ENCODE data around the gene PDE10A.

Gene PDE10A

DNA sequence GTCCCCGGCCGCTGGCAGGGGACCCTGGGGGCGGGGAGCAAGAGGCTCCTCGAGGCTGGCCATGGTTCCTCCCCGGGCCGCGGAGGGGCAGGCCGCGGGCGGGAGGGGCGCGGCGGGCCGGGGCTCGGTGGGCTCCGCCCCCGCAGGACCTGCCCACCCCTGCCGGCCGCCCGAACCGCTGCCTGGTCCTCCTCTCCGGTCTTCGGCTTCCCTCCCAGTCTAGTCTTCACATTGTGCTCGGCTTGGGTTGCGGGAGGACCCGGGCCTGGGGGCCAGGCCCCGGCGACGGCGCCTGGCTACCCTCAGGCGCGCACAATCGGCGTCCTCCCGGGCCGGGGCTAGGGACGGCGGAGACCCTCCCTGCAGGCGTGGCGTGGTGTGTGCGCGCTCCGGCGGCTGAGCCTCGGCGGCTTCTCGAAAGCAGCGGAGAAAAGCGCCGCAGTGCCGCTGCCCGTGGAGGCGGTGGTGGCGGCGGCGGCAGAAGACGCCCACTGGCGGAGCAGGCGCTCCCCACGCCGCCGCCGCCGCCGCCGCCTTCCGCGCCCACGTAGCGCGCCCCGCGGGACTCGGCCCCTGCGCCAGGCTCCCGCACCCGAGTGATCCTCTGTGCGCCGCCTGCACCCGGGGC is at the start of gene PDE10A:
Gene PDE10A, minus strand, starts transcription at position 493 of the 628 bp plus-strand sequence. Its CDS starts 430 bp downstream, at position 63.
- DNase-seq, result peak; percentile 59

DNA sequence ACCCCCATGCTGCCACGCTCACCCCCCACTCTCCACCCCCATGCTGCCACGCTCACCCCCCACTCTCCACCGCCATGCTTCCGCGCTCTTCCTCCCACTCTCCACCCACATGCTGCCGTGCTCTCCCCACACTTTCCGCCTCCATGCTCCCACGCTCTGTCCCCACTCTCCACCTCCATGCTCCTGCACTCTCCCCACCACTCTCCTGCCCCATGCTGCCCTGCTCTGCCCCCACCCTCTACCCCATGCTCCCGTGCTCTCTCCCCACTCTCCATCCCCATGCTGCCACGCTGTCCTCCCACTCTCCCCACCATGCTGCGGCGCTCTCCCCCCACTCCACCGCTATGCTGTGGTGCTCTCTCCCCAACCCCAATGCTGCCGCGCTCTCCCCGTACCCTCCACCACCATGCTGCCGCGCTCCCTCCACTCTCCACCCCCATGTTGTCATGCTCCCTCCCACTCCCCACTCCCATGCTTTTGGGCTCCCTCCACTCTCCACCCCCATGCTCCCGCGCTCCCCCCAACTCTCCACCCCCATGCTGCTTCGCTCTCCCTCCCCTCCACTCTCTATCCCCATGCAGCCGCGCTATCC is 46.0 kb upstream of the PDE10A start:
- DNase-seq, result no peak

DNA sequence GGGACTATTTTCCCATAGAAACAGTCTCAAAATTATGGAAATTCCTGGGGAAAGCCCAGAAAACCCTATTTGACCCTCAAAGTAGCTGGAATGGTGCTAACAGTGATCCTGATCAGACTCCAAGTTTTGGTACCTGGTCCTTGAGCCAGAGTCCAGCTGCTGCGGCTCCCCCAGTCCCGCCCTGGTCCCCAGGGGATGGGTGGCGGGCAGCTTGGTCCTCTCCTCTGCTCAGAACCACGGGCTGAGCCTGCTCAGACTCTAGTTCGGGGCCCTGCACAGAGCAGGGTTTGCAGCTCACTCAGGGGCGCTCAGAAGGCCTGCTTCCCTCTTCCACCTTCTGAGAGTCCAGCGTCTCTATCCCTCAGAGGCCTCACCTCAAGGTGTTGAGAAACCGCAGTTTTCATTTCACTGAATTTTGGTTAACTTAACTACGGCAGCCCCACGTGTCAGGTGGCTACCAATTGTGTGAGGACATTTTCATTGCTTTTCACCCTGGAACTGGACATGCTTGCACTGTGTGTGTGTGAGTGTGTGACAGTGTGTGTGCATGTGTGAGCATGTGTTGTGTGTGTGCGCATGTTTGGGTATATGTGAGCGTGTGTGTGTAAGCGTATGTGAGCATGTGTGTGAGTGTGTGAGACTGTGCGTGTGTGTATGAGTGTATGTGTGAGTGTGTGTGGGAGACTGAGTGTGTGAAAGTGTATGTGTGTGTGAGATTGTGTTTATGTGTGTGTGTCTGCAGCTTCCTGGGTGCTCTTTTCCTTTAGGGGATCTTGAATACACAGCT is 44.2 kb upstream of the PDE10A start:
- DNase-seq, result no peak

DNA sequence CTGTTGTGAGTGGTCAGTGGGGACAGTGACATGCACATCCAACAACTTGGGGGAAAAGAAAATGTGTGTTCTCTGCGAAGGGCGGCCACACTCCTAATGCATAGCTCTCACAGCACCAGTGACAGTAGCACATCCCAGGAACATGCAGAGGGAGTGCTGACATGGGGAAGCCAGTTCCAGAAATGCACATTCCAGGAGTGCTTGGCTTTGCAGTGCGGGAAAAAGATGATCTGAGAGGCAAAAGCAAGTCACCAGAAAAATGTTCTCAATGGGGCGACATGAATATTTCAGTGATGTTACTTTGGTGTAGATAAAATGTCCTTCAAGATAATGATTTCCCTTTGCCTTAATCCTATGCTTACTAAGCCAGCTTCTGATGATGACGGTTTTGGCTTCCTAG is 42.9 kb upstream of the PDE10A start:
- no peak for DNase-seq

DNA sequence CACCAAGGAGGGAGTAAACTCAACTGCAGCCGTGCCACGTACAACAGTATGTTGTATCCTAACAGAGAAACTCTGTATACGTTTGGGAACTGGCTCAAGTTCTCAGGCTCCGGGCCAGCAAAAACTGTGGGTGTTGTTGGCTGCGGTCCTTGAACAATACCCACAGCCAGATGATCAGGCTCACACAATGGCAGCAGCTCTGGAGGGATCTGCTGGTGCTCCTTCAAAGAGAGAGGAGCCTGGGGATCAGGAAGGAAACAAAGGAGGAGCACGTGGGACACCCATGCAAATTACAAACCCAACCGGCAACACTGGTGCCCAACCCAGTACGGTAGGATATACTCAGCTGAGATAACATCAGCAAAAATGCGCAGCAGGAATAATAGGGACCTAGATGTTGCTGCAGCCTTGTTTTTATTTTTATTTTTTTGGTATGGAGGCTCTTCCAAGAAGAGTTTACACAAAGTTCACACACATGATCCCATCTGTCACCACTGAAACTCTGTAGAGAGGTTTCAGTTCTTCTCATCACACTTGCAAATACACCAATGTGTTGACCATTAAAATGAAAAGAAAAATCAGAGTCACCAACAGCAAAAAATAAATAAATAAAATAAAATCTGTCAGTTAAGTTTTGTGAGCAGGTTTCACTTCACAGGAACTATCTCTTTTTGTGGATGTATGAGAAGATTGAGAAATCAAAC is 41.2 kb upstream of the PDE10A start:
- DNase-seq, result no peak

DNA sequence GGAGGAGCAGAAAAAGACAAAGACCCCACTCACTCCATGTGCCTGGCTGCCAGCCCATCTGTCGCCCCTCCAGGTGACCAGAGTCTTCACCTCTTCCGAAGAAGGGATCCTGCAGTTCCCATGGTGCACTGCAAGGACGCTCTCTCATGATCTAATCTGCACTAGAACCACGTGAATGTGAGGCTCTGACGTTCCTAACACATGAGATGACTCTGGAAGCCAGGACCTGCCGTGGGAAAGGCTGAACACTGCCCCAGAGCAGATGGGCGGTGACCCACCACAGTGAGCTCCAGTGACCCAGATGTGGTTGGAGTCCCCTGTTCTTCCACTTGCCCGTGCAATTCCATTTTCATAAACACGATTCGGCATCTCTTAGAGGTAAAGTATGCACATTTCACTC is 39.6 kb upstream of the PDE10A start:
- no peak for DNase-seq

GRCh38 chr6:165701564-165702354 is 38.7 kb upstream of the PDE10A start:
- DNase-seq, result no peak

- DNase-seq, result no peak
Measured at GRCh38 chr6:165701005-165701404, 38.0 kb upstream of the PDE10A start.

- DNase-seq, result no peak
Measured at GRCh38 chr6:165698868-165699267, 35.8 kb upstream of the PDE10A start.

DNA sequence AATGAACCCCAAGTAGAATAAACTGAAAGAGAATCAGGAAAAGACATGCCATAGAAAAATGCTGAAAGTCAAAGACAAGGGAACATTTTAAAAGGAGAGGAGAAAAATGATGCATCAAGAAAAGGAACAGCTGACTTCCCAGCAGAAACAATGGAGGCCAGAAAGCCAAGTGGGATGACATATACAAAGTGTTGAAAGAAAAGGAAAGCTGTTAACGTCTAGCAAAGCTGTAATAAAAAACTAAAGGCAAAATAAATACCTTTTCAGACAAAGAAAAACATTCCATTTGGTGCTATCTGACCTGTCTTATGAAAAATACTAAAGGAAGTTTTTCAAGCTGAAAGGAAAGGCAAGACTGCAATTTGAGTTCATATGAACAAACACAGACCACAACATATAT is 34.1 kb upstream of the PDE10A start:
- no peak for DNase-seq

DNA sequence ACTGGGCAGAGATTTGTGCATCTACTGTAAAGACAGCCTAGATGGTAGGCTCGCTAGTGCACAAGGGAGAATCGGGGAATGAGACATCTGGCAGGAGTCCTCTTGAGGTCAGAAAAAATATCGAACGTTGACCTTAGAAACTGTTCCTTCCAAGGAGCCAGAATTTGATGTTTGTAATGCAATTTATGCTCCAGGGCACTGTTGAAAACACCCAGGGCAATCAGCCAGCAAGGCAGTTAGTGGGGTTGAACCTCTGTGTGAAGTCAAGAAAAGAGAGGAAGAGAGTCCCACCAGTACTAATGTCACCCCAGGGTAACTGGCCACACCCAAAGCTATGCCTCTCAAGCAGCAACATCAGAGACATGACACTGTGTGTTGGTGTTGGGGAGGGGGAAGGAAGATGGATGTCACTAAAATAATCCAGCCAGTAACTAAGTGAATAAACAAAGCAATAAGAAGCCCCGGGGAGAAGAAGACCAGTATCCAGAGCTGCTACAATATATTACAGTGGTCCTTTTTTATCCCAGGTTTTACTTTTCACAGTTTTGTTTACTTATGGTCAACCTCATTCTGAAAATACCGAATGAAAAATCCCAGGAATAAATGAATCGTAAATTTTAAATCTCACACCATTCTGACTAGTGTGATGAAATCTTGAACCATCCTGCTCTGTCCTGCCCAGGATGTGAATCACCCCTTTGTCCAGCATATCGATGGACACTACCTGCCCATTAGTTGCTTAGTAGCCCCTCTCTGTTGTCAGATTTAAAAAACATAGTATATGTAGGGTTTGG is 32.9 kb upstream of the PDE10A start:
- DNase-seq, result no peak

DNA sequence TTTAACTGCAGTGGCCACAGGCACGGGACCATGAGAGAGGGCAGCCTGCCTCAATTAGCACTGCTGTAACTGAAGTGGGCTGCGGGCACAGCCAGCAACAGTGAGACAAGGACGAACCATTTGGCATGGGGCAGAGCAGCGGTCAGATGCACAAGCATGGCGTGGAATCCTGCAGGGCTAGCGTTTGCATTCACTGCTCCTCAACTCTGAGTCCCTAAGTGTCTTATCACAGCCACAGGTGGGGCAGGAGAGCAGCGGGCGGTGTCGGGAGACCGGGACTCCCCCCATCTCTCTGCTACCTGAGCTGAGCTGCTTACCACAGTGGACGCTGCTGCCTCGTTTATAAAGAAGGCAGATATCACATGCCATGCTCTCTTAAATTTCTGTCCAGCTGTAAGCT is 31.3 kb upstream of the PDE10A start:
- DNase-seq, result no peak

- no peak for DNase-seq
Measured at GRCh38 chr6:165692106-165692653, 29.1 kb upstream of the PDE10A start.

DNA sequence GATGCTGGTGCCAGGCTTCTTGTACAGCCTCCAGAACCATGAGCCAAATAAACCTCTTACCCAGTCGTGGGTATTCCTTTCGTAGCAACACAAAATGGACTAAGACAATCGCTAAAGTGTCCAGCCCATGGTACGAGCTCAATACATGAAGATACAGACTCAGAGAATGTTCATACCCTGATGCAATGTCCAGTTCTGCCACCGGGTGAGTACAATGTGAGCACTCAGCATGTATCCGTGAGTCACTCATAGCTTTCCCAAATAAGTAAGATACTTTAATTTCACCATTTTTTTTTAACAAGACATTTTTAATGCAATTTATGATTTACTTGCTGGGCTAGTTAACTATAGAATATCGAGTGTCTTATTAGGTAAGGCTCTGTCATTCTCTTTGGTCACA is 26.7 kb upstream of the PDE10A start:
- DNase-seq, result no peak

- DNase-seq, result no peak
Measured at GRCh38 chr6:165686596-165687365, 23.7 kb upstream of the PDE10A start.

DNA sequence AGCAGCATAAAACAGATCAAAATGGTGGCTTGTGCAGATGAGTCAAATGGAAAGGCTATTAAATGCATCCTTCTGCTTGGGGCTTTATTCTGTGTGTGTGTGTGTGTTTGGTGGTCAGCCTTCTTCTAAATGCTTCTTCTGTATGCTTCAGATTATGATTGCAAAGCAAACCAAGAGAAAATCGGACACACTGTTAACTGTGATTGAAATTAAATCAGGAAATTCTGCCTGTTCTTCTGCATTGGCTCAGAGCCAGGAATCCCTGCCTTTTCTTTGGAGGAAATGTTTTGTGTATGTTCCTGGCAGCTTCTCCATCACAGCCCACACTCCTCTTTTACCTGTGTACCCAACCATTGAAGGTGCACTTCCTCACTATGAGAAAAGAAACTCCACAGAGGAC is 22.3 kb upstream of the PDE10A start:
- no peak for DNase-seq

- no peak for DNase-seq
Measured at GRCh38 chr6:165684333-165684732, 21.3 kb upstream of the PDE10A start.

GRCh38 chr6:165680975-165681374 is 17.9 kb upstream of the PDE10A start:
- DNase-seq, result no peak

DNA sequence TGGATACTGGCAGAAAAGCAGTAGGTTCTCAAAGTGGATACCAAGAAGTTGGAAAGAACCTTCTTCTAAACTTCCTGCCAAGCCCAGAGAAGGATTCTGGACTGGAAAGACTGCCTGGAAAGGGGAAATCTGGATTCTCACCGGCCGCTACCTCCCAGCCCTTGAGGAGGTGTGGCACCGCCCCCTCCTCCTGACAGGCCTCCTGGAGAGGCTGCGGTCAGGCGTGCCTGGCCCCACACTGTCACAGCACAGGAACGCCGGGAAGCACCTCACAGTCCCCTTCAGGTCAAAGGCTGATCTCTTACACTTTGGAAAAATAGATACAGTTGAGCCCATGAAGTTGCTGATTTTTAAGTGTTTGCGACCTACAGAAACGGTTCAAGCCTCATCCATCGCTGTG is 16.3 kb upstream of the PDE10A start:
- DNase-seq, result no peak

DNA sequence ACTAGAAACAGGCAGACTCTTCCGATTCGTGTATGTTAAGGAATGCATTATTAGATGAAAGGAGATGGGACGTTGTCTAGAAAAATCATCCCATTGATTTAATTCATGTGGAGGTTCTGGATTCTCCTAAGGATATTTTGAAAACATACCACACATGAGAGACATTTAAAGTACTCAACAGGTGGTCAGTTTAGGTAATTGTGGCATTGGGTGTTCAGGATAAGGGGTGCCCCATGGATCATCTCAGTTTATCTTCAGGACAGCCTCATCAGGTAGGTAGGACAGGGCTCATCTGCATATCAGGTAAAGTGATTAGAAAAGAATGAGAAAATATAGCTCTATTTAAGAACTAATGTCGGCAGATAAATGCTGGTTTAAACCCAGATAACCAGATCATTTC is 15.9 kb upstream of the PDE10A start:
- no peak for DNase-seq

- no peak for DNase-seq
Measured at GRCh38 chr6:165678429-165678828, 15.4 kb upstream of the PDE10A start.
